Right lobe of liver (tissue), 4 donors: Measurements from ENCODE around the gene EFEMP1.

Source experiments
- POLR2A ChIP-seq: fragments of 450-650 bp; IDR thresholded peaks from one replicate; pipeline ENCODE4 v1.6.1; 2017; ENCODE audit warnings: antibody characterized with exemption, mild to moderate bottlenecking
- TF ChIP-seq, protein P1 (sequence below), 4 donors: fragments of 200-600 bp in 3 of 4; fragments of 450-650 bp in 1 of 4; IDR thresholded peaks; one replicate each; pipeline versions ENCODE4 v1.5.1 to v1.8.0; 2016 to 2022; ENCODE audit warnings: antibody characterized with exemption in 4 of 4, mild to moderate bottlenecking in 2 of 4
- donor health status: DM: no; HTN: no; CAD: no.
- donor health status: DM: no; HTN: no; CAD: no.
- donor health status: DM: no; HTN: yes; CAD: no.

DNA sequence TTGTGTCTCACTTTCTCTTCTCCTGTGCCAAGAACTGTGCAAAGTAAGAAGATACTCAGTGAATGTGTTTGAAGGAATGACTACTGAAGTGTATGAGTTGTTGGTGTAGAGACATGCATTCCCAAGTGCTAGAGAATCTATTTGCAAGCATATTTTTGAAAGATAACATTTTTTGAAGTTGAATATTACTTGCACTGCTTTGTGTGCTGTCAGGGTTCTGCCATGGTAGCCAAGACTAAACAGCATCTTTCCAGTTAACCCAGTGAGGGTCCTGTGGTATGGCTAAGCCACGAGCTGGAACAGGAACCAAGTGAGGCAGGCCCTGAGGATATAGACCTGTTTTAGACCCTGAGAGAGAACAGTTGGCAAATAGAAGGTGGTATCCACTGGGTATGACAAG is 35.2 kb upstream of the EFEMP1 start:
- TF ChIP-seq POLR2A, result no peak
- TF ChIP-seq, protein P1, sequence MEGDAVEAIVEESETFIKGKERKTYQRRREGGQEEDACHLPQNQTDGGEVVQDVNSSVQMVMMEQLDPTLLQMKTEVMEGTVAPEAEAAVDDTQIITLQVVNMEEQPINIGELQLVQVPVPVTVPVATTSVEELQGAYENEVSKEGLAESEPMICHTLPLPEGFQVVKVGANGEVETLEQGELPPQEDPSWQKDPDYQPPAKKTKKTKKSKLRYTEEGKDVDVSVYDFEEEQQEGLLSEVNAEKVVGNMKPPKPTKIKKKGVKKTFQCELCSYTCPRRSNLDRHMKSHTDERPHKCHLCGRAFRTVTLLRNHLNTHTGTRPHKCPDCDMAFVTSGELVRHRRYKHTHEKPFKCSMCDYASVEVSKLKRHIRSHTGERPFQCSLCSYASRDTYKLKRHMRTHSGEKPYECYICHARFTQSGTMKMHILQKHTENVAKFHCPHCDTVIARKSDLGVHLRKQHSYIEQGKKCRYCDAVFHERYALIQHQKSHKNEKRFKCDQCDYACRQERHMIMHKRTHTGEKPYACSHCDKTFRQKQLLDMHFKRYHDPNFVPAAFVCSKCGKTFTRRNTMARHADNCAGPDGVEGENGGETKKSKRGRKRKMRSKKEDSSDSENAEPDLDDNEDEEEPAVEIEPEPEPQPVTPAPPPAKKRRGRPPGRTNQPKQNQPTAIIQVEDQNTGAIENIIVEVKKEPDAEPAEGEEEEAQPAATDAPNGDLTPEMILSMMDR (IDR thresholded peaks at IDR 0.05), result no peak
